ENCODE results near the gene SPAG16.

GRCh38 chr2:213419980-213420379, 135.7 kb downstream of the SPAG16 start:
- no peak for TF ChIP-seq CTCF (IDR thresholded peaks at IDR 0.05)
- TF ChIP-seq POLR2A (IDR thresholded peaks at IDR 0.05), result no peak

Measured in body of pancreas (tissue), 4 donors.